Thymus (tissue), 11 donors: ENCODE data around the gene NETO1. TPM values are rescaled to one million over a fixed set of nuclear protein-coding genes. Genes with fewer than 3 reads are reported as not detected.

Experiments used
- DNase-seq, 9 donors: peaks; one replicate each; pipeline ENCODE4 v3.0.0-alpha.2; 2013; ENCODE audit warnings: low spot score in 9 of 9, low read depth in 6 of 9, missing footprints in 1 of 9
- H3K27ac ChIP-seq, 2 donors: one replicate each; pipeline ENCODE4 v1.5.1; 2013; ENCODE audit warnings: control low read depth in 1 of 2, low read depth in 1 of 2, low read length in 1 of 2, mild to moderate bottlenecking in 1 of 2, moderate library complexity in 1 of 2
- H3K27me3 ChIP-seq, 2 donors: one replicate each; pipeline ENCODE4 v1.5.1; 2013; ENCODE audit warnings: low read length in 1 of 2; ENCODE audit not compliant: control insufficient read depth in 2 of 2, insufficient read depth in 1 of 2
- H3K36me3 ChIP-seq, 2 donors: one replicate each; pipeline ENCODE4 v1.5.1; 2013; ENCODE audit warnings: low read length in 1 of 2, mild to moderate bottlenecking in 1 of 2, moderate library complexity in 1 of 2; ENCODE audit not compliant: control insufficient read depth in 2 of 2, insufficient read depth in 2 of 2
- H3K4me1 ChIP-seq, 2 donors: one replicate each; pipeline ENCODE4 v1.5.1; 2013; ENCODE audit warnings: low read length in 2 of 2; ENCODE audit not compliant: control insufficient read depth in 2 of 2, insufficient read depth in 2 of 2
- H3K4me3 ChIP-seq, 2 donors: one replicate each; pipeline ENCODE4 v1.5.1; 2013; ENCODE audit warnings: low read length in 2 of 2, control low read depth in 1 of 2, mild to moderate bottlenecking in 1 of 2
- H3K9me3 ChIP-seq, 2 donors: one replicate each; pipeline ENCODE4 v1.5.1; 2013; ENCODE audit warnings: low read length in 1 of 2, mild to moderate bottlenecking in 1 of 2; ENCODE audit not compliant: control insufficient read depth in 2 of 2, insufficient read depth in 1 of 2
- WGBS: extraction: QIAGEN DNeasy Blood & Tissue Kit; methylation state at CpG from one replicate; pipeline ENCODE4 v1.1.7; 2013; 5-methylcytosine and 5-hydroxymethylcytosine counted together
- polyA plus RNA-seq: library from polyadenylated mRNA; stranded (reverse); fragments of 200-250 nt; gene quantifications from one replicate; pipeline ENCODE4 v1.2.3, GENCODE V29; 2013
- total RNA-seq: library from RNA; stranded (reverse); fragments of 120-200 nt; gene quantifications from one replicate; pipeline ENCODE4 v1.2.4, GENCODE V29; 2013
- donor health status: healthy.

NETO1 gene
- total and polyA plus RNA-seq, 2 donors, result 0.33 to 2.1 TPM

GRCh38 chr18:72826736-72827135 lies 41.1 kb downstream of the NETO1 start:
- H3K27ac ChIP-seq, result no peak overlapping the region
- no peaks in the 10 kb centered on the region for H3K9me3 ChIP-seq
- 81% methylated on average over 9 of the region's 9 CpGs for WGBS

GRCh38 chr18:72823345-72823744 lies 44.4 kb downstream of the NETO1 start:
- no peak overlapping the region for H3K27ac ChIP-seq
- H3K9me3 ChIP-seq, result no peaks in the 10 kb centered on the region
- H3K4me3 ChIP-seq, result no peak overlapping the region
- DNase-seq, result no peak
- no peaks in the 10 kb centered on the region for H3K27me3 ChIP-seq
- H3K4me1 ChIP-seq, result peaks cover 0 to 6% of the 10 kb centered on the region in 2 donors
- 93% methylated on average over 8 of the region's 8 CpGs for WGBS
- H3K36me3 ChIP-seq, result no peaks in the 10 kb centered on the region

More at GRCh38 chr18:72826736-72827135, 41.1 kb downstream of the NETO1 start:
- Histone ChIP-seq H3K27me3 (no peaks in the 10 kb centered on the region), H3K4me1 (peaks cover 0 to 6% of the 10 kb centered on the region in 2 donors), H3K36me3 (no peaks in the 10 kb centered on the region), H3K4me3 (no peak overlapping the region)
- no peak for DNase-seq

GRCh38 chr18:72822202-72822601 lies 45.6 kb downstream of the NETO1 start:
- 92% methylated on average over 13 of the region's 13 CpGs for WGBS
- Histone ChIP-seq H3K27ac (no peak overlapping the region), H3K36me3 (no peaks in the 10 kb centered on the region), H3K27me3 (no peaks in the 10 kb centered on the region), H3K4me1 (peaks cover 0 to 1% of the 10 kb centered on the region in 2 donors), H3K9me3 (no peaks in the 10 kb centered on the region), H3K4me3 (no peak overlapping the region)
- DNase-seq, result no peak

GRCh38 chr18:72820571-72820970 lies 47.2 kb downstream of the NETO1 start:
- no peaks in the 10 kb centered on the region for H3K9me3 ChIP-seq
- no peaks in the 10 kb centered on the region for H3K4me1 ChIP-seq
- H3K27ac ChIP-seq, result no peak overlapping the region
- no peaks in the 10 kb centered on the region for H3K27me3 ChIP-seq
- DNase-seq, result no peak
- WGBS, result 80% methylated on average over 7 of the region's 7 CpGs
- H3K36me3 ChIP-seq, result no peaks in the 10 kb centered on the region
- H3K4me3 ChIP-seq, result no peak overlapping the region

GRCh38 chr18:72819050-72819449 lies 48.7 kb downstream of the NETO1 start:
- H3K27me3 ChIP-seq, result no peaks in the 10 kb centered on the region
- no peak overlapping the region for H3K4me3 ChIP-seq
- H3K36me3 ChIP-seq, result no peaks in the 10 kb centered on the region
- DNase-seq, result no peak
- H3K4me1 ChIP-seq, result no peaks in the 10 kb centered on the region
- H3K27ac ChIP-seq, result no peak overlapping the region
- no peaks in the 10 kb centered on the region for H3K9me3 ChIP-seq

- no peaks in the 10 kb centered on the region for H3K27me3 ChIP-seq
- H3K4me3 ChIP-seq, result no peak overlapping the region
- DNase-seq, result no peak
- no peaks in the 10 kb centered on the region for H3K9me3 ChIP-seq
- H3K27ac ChIP-seq, result no peak overlapping the region
- no peaks in the 10 kb centered on the region for H3K36me3 ChIP-seq
- 92% methylated on average over 7 of the region's 7 CpGs for WGBS
- H3K4me1 ChIP-seq, result no peaks in the 10 kb centered on the region
Measured at GRCh38 chr18:72811047-72811446, 56.7 kb downstream of the NETO1 start.

GRCh38 chr18:72808680-72809079 lies 59.1 kb downstream of the NETO1 start:
- 91% methylated on average over 2 of the region's 2 CpGs for WGBS
- no peak for DNase-seq
- H3K4me1 ChIP-seq, result no peaks in the 10 kb centered on the region
- no peaks in the 10 kb centered on the region for H3K36me3 ChIP-seq
- no peaks in the 10 kb centered on the region for H3K27me3 ChIP-seq
- no peak overlapping the region for H3K27ac ChIP-seq
- no peak overlapping the region for H3K4me3 ChIP-seq
- no peaks in the 10 kb centered on the region for H3K9me3 ChIP-seq

- DNase-seq, result no peak
- H3K36me3 ChIP-seq, result no peaks in the 10 kb centered on the region
- H3K9me3 ChIP-seq, result no peaks in the 10 kb centered on the region
- no peaks in the 10 kb centered on the region for H3K4me1 ChIP-seq
- 95% methylated on average over 3 of the region's 3 CpGs for WGBS
- no peak overlapping the region for H3K27ac ChIP-seq
- no peak overlapping the region for H3K4me3 ChIP-seq
- no peaks in the 10 kb centered on the region for H3K27me3 ChIP-seq
Measured at GRCh38 chr18:72799106-72799505, 68.7 kb downstream of the NETO1 start.

- no peak for DNase-seq
- no peaks in the 10 kb centered on the region for H3K27me3 ChIP-seq
- H3K4me1 ChIP-seq, result no peaks in the 10 kb centered on the region
- H3K27ac ChIP-seq, result no peak overlapping the region
- H3K36me3 ChIP-seq, result no peaks in the 10 kb centered on the region
- H3K9me3 ChIP-seq, result no peaks in the 10 kb centered on the region
- 91% methylated on average over 9 of the region's 9 CpGs for WGBS
- no peak overlapping the region for H3K4me3 ChIP-seq
Measured at GRCh38 chr18:72783530-72783929, 84.3 kb downstream of the NETO1 start.

GRCh38 chr18:72774914-72775313 lies 92.9 kb downstream of the NETO1 start:
- Histone ChIP-seq H3K27ac (no peak overlapping the region), H3K9me3 (no peaks in the 10 kb centered on the region), H3K27me3 (no peaks in the 10 kb centered on the region), H3K4me3 (no peak overlapping the region), H3K4me1 (no peaks in the 10 kb centered on the region), H3K36me3 (no peaks in the 10 kb centered on the region)
- WGBS, result 90% methylated on average over 2 of the region's 2 CpGs
- DNase-seq, result no peak
